ENCODE results near the gene C1orf226. TPM values are rescaled to one million over a fixed set of nuclear protein-coding genes. Genes with fewer than 3 reads are reported as not detected.

The C1orf226 gene
- total and polyA plus RNA-seq, 9 of the 15 experiments (the other 6 are each of a cell fraction or from before 2014, with no cell fraction given): 0.10 to 1.4 (median 0.47) TPM

DNA sequence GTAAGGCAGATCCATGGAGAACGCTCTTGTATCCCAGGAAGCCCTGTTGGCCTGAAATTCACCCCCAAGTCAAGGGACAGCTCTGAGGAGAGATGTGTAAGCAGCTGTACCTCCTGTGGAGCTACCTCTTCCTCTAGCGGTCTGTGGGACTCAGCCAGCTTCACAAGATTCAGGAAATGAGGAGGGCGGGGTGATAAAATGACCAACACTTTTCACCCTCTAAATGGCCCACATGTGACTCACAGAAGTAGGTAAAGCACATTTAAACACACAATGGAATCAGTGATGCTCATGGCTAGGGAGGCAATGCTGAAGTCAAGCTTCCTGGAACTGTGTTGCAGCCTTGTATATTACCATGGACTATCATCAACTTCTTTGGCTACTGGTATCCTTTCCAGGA, 30.5 kb downstream of the C1orf226 start, which contains the start of gene SH2D1B (continued):
- TF ChIP-seq, protein P1, sequence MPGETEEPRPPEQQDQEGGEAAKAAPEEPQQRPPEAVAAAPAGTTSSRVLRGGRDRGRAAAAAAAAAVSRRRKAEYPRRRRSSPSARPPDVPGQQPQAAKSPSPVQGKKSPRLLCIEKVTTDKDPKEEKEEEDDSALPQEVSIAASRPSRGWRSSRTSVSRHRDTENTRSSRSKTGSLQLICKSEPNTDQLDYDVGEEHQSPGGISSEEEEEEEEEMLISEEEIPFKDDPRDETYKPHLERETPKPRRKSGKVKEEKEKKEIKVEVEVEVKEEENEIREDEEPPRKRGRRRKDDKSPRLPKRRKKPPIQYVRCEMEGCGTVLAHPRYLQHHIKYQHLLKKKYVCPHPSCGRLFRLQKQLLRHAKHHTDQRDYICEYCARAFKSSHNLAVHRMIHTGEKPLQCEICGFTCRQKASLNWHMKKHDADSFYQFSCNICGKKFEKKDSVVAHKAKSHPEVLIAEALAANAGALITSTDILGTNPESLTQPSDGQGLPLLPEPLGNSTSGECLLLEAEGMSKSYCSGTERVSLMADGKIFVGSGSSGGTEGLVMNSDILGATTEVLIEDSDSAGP (CRISPR knock-in tag; IDR thresholded peaks at IDR 0.05): 0 out of 2 replicates have a peak, but pooled peaks have one; percentile 38
- TF ChIP-seq RAD21 (CRISPR knock-in tag; conservative IDR thresholded peaks at IDR 0.05 in 1 of 2, IDR thresholded peaks at IDR 0.05 in 1 of 2): peak in 1 of 2 experiments; percentile 15; a peak in 2 of 4 replicates

DNA sequence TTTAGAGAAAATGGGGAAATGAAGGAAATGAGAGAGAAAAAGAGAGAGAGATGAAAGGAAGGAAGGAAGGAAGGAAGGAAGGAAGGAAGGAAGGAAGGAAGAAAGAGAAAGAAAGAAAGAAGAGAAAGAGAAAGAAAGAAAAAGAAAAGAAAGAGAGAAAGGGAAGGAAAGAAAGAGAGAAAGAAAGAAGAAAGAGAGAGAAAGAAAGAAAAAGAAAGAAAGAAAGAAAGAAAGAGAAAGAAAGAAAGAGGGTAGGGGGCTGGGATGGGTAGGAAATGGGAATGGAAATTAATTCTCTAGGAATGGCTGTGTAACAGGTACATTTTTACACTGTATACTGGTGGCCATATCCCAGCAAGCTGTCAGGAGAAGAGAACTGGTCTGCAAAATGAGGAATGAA, 34.7 kb downstream of the C1orf226 start:
- Histone ChIP-seq H3K79me2 (ENCODE audit: control insufficient read depth, insufficient read depth, low read length) (no peaks in the 10 kb centered on the region), H3K27me3 (ENCODE audit: control insufficient read depth in 2 of 2, insufficient read depth in 2 of 2, low read length in 2 of 2) (no peaks in the 10 kb centered on the region), H3K27ac (ENCODE audit: extremely low read depth, low read depth, low read length) (no peak overlapping the region), H3K9me3 (replicated peaks; ENCODE audit: control insufficient read depth, insufficient read depth, low read depth, low read length) (no peaks in the 10 kb centered on the region), H2AFZ (ENCODE audit: low read depth, low read length) (no peak overlapping the region; the same call in 1 of the 2 replicates), H3K4me1 (replicated peaks in 1 of 2; ENCODE audit: control insufficient read depth in 2 of 2, insufficient read depth in 2 of 2, low read length in 2 of 2) (peaks cover 18 to 58% of the 10 kb centered on the region in 2 experiments), H3K4me2 (ENCODE audit: insufficient read depth, low read length) (no peak overlapping the region), H3K4me3 (no peak overlapping the region), H3K36me3 (ENCODE audit: control insufficient read depth, insufficient read depth, low read length) (no peaks in the 10 kb centered on the region), H3K9ac (ENCODE audit: insufficient read depth in 1 of 2, low read depth in 2 of 2, low read length in 2 of 2) (no peak overlapping the region), H4K20me1 (replicated peaks; ENCODE audit: control insufficient read depth, insufficient read depth, low read length) (no peaks in the 10 kb centered on the region), H3K9me1 (ENCODE audit: control insufficient read depth, insufficient read depth, low read length) (no peaks in the 10 kb centered on the region)
- intact Hi-C loops (cut with micrococcal nuclease) (no loop called here), in situ Hi-C loops (cut with MboI) (no loop called here)
- CTCF ChIA-PET (ENCODE audit: low intra/inter-chr PET ratio): no interaction called here
- no peak for FAIRE-seq
- DNase-seq (ENCODE audit: extremely low read depth in 1 of 4, low spot score in 3 of 4): no peak
- POLR2A ChIA-PET: no interaction called here
- ATAC-seq: no peak
- BruUV-seq (replicated peaks): no TSS peak
- TF ChIP-seq ZNF830 (CRISPR knock-in tag; IDR thresholded peaks at IDR 0.05) (no peak), ZNF282 (CRISPR knock-in tag; IDR thresholded peaks at IDR 0.05) (no peak), SRF (CRISPR knock-in tag; IDR thresholded peaks at IDR 0.05) (no peak), FOXO4 (CRISPR knock-in tag; IDR thresholded peaks at IDR 0.05) (no peak), NEUROD1 (IDR thresholded peaks at IDR 0.05; ENCODE audit: borderline replicate concordance, low read depth, low read length, partially characterized antibody) (no peak), ZNF75A (CRISPR knock-in tag; IDR thresholded peaks at IDR 0.05) (no peak), SRSF3 (IDR thresholded peaks at IDR 0.05; ENCODE audit: insufficient read depth, low read length) (no peak)
- TF ChIP-seq, protein P2, sequence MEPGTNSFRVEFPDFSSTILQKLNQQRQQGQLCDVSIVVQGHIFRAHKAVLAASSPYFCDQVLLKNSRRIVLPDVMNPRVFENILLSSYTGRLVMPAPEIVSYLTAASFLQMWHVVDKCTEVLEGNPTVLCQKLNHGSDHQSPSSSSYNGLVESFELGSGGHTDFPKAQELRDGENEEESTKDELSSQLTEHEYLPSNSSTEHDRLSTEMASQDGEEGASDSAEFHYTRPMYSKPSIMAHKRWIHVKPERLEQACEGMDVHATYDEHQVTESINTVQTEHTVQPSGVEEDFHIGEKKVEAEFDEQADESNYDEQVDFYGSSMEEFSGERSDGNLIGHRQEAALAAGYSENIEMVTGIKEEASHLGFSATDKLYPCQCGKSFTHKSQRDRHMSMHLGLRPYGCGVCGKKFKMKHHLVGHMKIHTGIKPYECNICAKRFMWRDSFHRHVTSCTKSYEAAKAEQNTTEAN (CRISPR knock-in tag; IDR thresholded peaks at IDR 0.05): no peak
- TF ChIP-seq, protein P3, sequence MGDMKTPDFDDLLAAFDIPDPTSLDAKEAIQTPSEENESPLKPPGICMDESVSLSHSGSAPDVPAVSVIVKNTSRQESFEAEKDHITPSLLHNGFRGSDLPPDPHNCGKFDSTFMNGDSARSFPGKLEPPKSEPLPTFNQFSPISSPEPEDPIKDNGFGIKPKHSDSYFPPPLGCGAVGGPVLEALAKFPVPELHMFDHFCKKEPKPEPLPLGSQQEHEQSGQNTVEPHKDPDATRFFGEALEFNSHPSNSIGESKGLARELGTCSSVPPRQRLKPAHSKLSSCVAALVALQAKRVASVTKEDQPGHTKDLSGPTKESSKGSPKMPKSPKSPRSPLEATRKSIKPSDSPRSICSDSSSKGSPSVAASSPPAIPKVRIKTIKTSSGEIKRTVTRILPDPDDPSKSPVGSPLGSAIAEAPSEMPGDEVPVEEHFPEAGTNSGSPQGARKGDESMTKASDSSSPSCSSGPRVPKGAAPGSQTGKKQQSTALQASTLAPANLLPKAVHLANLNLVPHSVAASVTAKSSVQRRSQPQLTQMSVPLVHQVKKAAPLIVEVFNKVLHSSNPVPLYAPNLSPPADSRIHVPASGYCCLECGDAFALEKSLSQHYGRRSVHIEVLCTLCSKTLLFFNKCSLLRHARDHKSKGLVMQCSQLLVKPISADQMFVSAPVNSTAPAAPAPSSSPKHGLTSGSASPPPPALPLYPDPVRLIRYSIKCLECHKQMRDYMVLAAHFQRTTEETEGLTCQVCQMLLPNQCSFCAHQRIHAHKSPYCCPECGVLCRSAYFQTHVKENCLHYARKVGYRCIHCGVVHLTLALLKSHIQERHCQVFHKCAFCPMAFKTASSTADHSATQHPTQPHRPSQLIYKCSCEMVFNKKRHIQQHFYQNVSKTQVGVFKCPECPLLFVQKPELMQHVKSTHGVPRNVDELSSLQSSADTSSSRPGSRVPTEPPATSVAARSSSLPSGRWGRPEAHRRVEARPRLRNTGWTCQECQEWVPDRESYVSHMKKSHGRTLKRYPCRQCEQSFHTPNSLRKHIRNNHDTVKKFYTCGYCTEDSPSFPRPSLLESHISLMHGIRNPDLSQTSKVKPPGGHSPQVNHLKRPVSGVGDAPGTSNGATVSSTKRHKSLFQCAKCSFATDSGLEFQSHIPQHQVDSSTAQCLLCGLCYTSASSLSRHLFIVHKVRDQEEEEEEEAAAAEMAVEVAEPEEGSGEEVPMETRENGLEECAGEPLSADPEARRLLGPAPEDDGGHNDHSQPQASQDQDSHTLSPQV (IDR thresholded peaks at IDR 0.05): no peak
